ENCODE measurements around the gene NRXN2.

Gene NRXN2

DNA sequence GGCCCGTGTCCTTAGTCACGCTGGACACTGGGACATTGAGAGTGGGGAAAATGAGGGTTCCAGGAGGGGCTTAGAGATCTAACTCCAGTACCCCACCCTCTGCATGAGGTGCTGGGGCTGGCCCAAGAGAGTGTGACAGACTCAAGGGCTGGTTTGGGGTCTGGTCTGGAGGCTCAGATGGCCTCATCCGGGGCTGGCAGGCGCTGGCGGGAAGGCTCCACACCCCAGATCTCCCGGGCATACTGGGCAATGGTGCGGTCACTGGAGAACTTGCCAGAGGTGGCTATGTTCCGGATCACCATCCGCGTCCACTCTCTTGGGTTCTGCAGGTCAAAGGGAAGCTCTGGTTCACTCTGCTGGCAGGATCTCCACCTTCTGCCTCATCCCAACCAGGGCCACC, 23.5 kb upstream of the NRXN2 start:
- Histone ChIP-seq H3F3A (ENCODE audit: insufficient read depth, low read length) (peaks cover 4% of the 10 kb centered on the region; the same call in 1 of the 2 replicates), H3K4me3 (ENCODE audit: low read length) (no peak overlapping the region), H3K79me2 (ENCODE audit: low read length) (no peaks in the 10 kb centered on the region), H4K20me1 (ENCODE audit: insufficient read depth, low read length) (0 out of 2 replicates have a peak, but pooled peaks cover 5% of the 10 kb centered on the region), H3K9me2 (replicated peaks; ENCODE audit: insufficient read depth, low read length) (no peaks in the 10 kb centered on the region), H3K9ac (ENCODE audit: low read length) (no peak overlapping the region), H3K4me1 (ENCODE audit: low read length) (peaks cover 16% of the 10 kb centered on the region), H3K36me3 (replicated peaks; ENCODE audit: insufficient read depth, low read length) (no peaks in the 10 kb centered on the region), H3K4me2 (ENCODE audit: low read depth, low read length) (no peak overlapping the region), H3K27ac (ENCODE audit: low read length) (no peak overlapping the region), H3K9me3 (replicated peaks; ENCODE audit: insufficient read depth, low read length) (no peaks in the 10 kb centered on the region), H3K27me3 (replicated peaks; ENCODE audit: insufficient read depth, low read length) (peaks cover 63% of the 10 kb centered on the region), H2AFZ (ENCODE audit: low read length) (no peak overlapping the region)
- no peak for DNase-seq
- TF ChIP-seq EZH2 (optimal IDR thresholded peaks at IDR 0.05; ENCODE audit: low read depth, low read length) (no peak), EZH2phosphoT487 (IDR thresholded peaks at IDR 0.05; ENCODE audit: low read length) (no peak)
- TF ChIP-seq, protein P1, sequence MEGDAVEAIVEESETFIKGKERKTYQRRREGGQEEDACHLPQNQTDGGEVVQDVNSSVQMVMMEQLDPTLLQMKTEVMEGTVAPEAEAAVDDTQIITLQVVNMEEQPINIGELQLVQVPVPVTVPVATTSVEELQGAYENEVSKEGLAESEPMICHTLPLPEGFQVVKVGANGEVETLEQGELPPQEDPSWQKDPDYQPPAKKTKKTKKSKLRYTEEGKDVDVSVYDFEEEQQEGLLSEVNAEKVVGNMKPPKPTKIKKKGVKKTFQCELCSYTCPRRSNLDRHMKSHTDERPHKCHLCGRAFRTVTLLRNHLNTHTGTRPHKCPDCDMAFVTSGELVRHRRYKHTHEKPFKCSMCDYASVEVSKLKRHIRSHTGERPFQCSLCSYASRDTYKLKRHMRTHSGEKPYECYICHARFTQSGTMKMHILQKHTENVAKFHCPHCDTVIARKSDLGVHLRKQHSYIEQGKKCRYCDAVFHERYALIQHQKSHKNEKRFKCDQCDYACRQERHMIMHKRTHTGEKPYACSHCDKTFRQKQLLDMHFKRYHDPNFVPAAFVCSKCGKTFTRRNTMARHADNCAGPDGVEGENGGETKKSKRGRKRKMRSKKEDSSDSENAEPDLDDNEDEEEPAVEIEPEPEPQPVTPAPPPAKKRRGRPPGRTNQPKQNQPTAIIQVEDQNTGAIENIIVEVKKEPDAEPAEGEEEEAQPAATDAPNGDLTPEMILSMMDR (IDR thresholded peaks at IDR 0.05; ENCODE audit: low read length) = no peak

DNA sequence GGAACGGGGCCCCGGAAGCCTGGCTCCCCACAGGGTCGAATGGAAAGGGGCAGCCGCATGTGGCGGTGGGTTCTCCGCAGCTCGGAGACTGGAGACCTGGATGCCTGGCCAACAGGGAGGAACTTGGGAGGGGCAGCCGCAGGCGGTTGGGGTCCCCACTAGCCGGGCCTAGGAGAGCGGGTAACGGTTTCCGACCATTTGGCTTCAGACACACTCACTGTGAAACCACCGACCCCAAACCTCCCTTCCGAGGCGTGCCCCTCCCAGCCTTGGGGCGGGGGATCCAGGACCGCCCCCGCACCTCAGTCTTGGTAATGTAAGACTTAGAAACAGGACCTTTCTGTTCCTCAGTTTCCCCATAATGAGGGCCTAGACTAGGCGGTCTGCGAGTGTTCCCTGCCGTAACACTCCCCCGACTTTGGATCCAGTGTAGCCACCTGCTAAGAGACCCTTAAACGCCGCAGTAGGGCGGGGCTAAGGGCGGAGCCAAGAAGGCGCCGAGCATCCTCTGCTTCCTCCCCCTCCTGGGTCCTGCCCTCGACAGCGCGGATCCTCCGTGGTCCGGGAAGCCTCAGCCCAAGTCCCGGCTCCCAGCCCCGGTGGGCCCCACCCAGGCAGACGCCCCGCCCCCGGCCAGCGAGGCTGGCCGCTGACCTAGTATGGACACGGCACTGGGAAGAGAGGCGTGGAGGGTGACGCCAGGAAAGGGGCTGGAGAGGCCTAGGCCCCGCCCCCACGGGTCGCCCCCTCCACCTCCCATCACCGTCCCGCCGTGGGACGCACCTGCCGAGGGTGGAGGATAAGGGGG, 22.7 kb upstream of the NRXN2 start:
- Histone ChIP-seq H3K9me3 (replicated peaks; ENCODE audit: insufficient read depth, low read length) (no peaks in the 10 kb centered on the region), H3K4me2 (ENCODE audit: low read depth, low read length) (peak overlapping the region; percentile 70), H4K20me1 (ENCODE audit: insufficient read depth, low read length) (0 out of 2 replicates have a peak, but pooled peaks cover 5% of the 10 kb centered on the region), H3K36me3 (replicated peaks; ENCODE audit: insufficient read depth, low read length) (no peaks in the 10 kb centered on the region), H3K79me2 (ENCODE audit: low read length) (no peaks in the 10 kb centered on the region), H3K4me3 (ENCODE audit: low read length) (peak overlapping the region; percentile 42), H3F3A (ENCODE audit: insufficient read depth, low read length) (peaks cover 4% of the 10 kb centered on the region; the same call in 1 of the 2 replicates), H3K27ac (ENCODE audit: low read length) (no peak overlapping the region), H3K9ac (ENCODE audit: low read length) (no peak overlapping the region), H2AFZ (ENCODE audit: low read length) (0 out of 2 replicates have a peak overlapping the region, but pooled peaks have one; percentile 39), H3K4me1 (ENCODE audit: low read length) (peaks cover 16% of the 10 kb centered on the region), H3K9me2 (replicated peaks; ENCODE audit: insufficient read depth, low read length) (no peaks in the 10 kb centered on the region), H3K27me3 (replicated peaks; ENCODE audit: insufficient read depth, low read length) (peaks cover 71% of the 10 kb centered on the region)
- no peak for DNase-seq
- TF ChIP-seq EZH2 (optimal IDR thresholded peaks at IDR 0.05; ENCODE audit: low read depth, low read length) (peak; percentile 9), EZH2phosphoT487 (IDR thresholded peaks at IDR 0.05; ENCODE audit: low read length) (no peak)

DNA sequence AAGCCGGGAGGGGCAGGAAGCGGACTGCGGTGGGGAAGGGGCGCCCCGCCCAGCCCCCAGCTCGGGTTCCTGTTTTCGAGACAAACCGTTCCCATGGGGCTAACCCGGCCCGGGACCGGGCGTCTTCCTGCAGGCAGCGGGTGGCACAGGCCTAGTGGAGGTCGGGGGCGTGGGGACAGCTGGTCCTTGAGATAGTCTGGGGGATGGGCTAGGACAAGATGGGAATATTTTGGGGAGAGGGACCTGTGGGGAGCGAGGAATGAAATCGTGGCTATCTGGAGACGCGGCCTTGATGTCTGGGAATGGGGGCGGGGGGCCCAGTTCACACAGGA, 22.2 kb upstream of the NRXN2 start:
- H3K36me3 ChIP-seq (replicated peaks; ENCODE audit: insufficient read depth, low read length) = no peaks in the 10 kb centered on the region
- no peak overlapping the region for H2AFZ ChIP-seq (ENCODE audit: low read length)
- peak overlapping the region; percentile 42; the same call in 1 of the 2 replicates for H3K4me3 ChIP-seq (ENCODE audit: low read length)
- H3K9me3 ChIP-seq (replicated peaks; ENCODE audit: insufficient read depth, low read length) = no peaks in the 10 kb centered on the region
- peaks cover 4% of the 10 kb centered on the region; the same call in 1 of the 2 replicates for H3F3A ChIP-seq (ENCODE audit: insufficient read depth, low read length)
- H3K27ac ChIP-seq (ENCODE audit: low read length) = no peak overlapping the region
- no peak for DNase-seq
- 0 out of 2 replicates have a peak, but pooled peaks cover 5% of the 10 kb centered on the region for H4K20me1 ChIP-seq (ENCODE audit: insufficient read depth, low read length)
- H3K9me2 ChIP-seq (replicated peaks; ENCODE audit: insufficient read depth, low read length) = no peaks in the 10 kb centered on the region
- TF ChIP-seq EZH2phosphoT487 (IDR thresholded peaks at IDR 0.05; ENCODE audit: low read length) = peak; percentile 48; the same call in 1 of the 2 replicates
- TF ChIP-seq, protein P1 (IDR thresholded peaks at IDR 0.05; ENCODE audit: low read length) = no peak
- peak; percentile 96 for TF ChIP-seq EZH2 (optimal IDR thresholded peaks at IDR 0.05; ENCODE audit: low read depth, low read length)
- H3K27me3 ChIP-seq (replicated peaks; ENCODE audit: insufficient read depth, low read length) = peaks cover 77% of the 10 kb centered on the region
- H3K79me2 ChIP-seq (ENCODE audit: low read length) = no peaks in the 10 kb centered on the region
- H3K4me2 ChIP-seq (ENCODE audit: low read depth, low read length) = peak overlapping the region; percentile 70
- no peak overlapping the region for H3K9ac ChIP-seq (ENCODE audit: low read length)
- H3K4me1 ChIP-seq (ENCODE audit: low read length) = peaks cover 16% of the 10 kb centered on the region

Measured in MM.1S (cell line).